K562 (cell line): ENCODE data around the gene RPL27. TPM values are rescaled to one million over a fixed set of nuclear protein-coding genes. Genes with fewer than 3 reads are reported as not detected.
A peak's percentile ranks its signal among the peaks of the same experiment; 100 is the strongest.

Experiments used
- ATAC-seq: fragments of 200-7000 bp; cut with Tn5 transposase; 3 replicates; pipeline ENCODE4 v1.9.1; 2020; ENCODE audit warnings: moderate library complexity
- BruUV-seq: library from RNA; stranded (reverse); fragments of 400-500 nt; replicated peaks from 2 replicates; lab custom pipeline; 2021; lab: Mats Ljungman, UMichigan
- CTCF ChIA-PET: fragments of 300-600 bp; formaldehyde crosslinking; extraction: SDS; loops from one replicate; lab custom pipeline; 2021; ENCODE audit warnings: low intra/inter-chr PET ratio; lab: Yijun Ruan, JAX
- POLR2A ChIA-PET: fragments of 300-600, 350-650 bp; sonication (Branson Sonifier 250); formaldehyde crosslinking; extraction: SDS; loops from one replicate; lab custom pipeline; 2021; ENCODE audit warnings: antibody characterized with exemption, inconsistent platforms; lab: Yijun Ruan, JAX
- DNase-seq, 4 experiments: peaks; one replicate each; pipeline versions ENCODE4 v3.0.0 to v3.0.0-alpha.2; 2011 to 2018; ENCODE audit warnings: low spot score in 3 of 4, mixed read lengths in 3 of 4; ENCODE audit errors: extremely low read depth in 1 of 4
- FAIRE-seq: peaks from 2 replicates; lab custom pipeline; 2011; peaks lifted over from hg19 to GRCh38; lab: Jason Lieb, UNC
- H2AFZ ChIP-seq: 2 replicates; pipeline ENCODE4 v1.6.0; 2011; ENCODE audit warnings: low read depth, low read length, control low read depth, inconsistent platforms
- H3K27ac ChIP-seq: fragments of 200-600 bp; 3 replicates; pipeline ENCODE4 v1.8.0; 2011; ENCODE audit warnings: low read depth, mild to moderate bottlenecking, control low read depth, inconsistent platforms, low read length, moderate library complexity, mixed read lengths; ENCODE audit errors: extremely low read depth
- H3K27me3 ChIP-seq, 2 experiments: fragments of 300-600 bp in 1 of 2; 2 replicates in 1 of 2; 3 replicates in 1 of 2; pipeline versions ENCODE4 v1.6.0 to v1.8.0; 2011; ENCODE audit warnings: inconsistent platforms in 2 of 2, low read length in 2 of 2, mild to moderate bottlenecking in 1 of 2, mixed read lengths in 1 of 2, moderate library complexity in 1 of 2; ENCODE audit not compliant: control insufficient read depth in 2 of 2, insufficient read depth in 2 of 2
- H3K36me3 ChIP-seq: fragments of 300-600 bp; 3 replicates; pipeline ENCODE4 v1.8.0; 2011; ENCODE audit warnings: mild to moderate bottlenecking, low read length, inconsistent platforms; ENCODE audit not compliant: control insufficient read depth, insufficient read depth
- H3K4me1 ChIP-seq, 2 experiments: fragments of 200-600 bp in 1 of 2; replicated peaks in 1 of 2; 2 replicates in 1 of 2; 3 replicates in 1 of 2; pipeline versions ENCODE4 v1.5.1 to v1.8.0; 2011; ENCODE audit warnings: inconsistent platforms in 2 of 2, low read length in 2 of 2, mild to moderate bottlenecking in 1 of 2, mixed read lengths in 1 of 2, moderate library complexity in 1 of 2; ENCODE audit not compliant: control insufficient read depth in 2 of 2, insufficient read depth in 2 of 2
- H3K4me2 ChIP-seq: 2 replicates; pipeline ENCODE4 v1.6.1; 2011; ENCODE audit warnings: low read length, control low read depth, inconsistent platforms, mixed read lengths; ENCODE audit not compliant: insufficient read depth
- H3K4me3 ChIP-seq: fragments of 200-600 bp; sonication (generic), shearing (Covaris generic); 2 replicates; pipeline ENCODE4 v1.5.1; 2016; ENCODE audit warnings: control low read depth, inconsistent platforms
- H3K79me2 ChIP-seq: fragments of 200-600 bp; 3 replicates; pipeline ENCODE4 v1.8.0; 2011; ENCODE audit warnings: low read length, inconsistent platforms; ENCODE audit not compliant: control insufficient read depth, insufficient read depth
- H3K9ac ChIP-seq, 2 experiments: 2 replicates each; pipeline versions ENCODE4 v1.6.0 to v1.6.1; 2011; ENCODE audit warnings: low read depth in 2 of 2, low read length in 2 of 2, control low read depth in 1 of 2, inconsistent platforms in 1 of 2, mild to moderate bottlenecking in 1 of 2, mixed read lengths in 1 of 2; ENCODE audit not compliant: insufficient read depth in 1 of 2
- H3K9me1 ChIP-seq: one replicate; pipeline ENCODE4 v1.6.0; 2011; ENCODE audit warnings: inconsistent platforms, mild to moderate bottlenecking, low read length, moderate library complexity; ENCODE audit not compliant: control insufficient read depth, insufficient read depth
- H3K9me3 ChIP-seq: replicated peaks from 2 replicates; pipeline ENCODE4 v1.5.1; 2011; ENCODE audit warnings: low read depth, low read length, inconsistent platforms; ENCODE audit not compliant: control insufficient read depth, insufficient read depth
- H4K20me1 ChIP-seq: replicated peaks from 2 replicates; pipeline ENCODE4 v1.6.1; 2011; ENCODE audit warnings: low read length, inconsistent platforms, mixed read lengths; ENCODE audit not compliant: control insufficient read depth, insufficient read depth
- ATF6 ChIP-seq: sonication (generic); formaldehyde crosslinking; IDR thresholded peaks from 2 replicates; pipeline ENCODE4 v1.4.0; 2020; ENCODE audit warnings: mild to moderate bottlenecking, missing genetic modification reagents
- CAMTA2 ChIP-seq: fragments of 250-450 bp; sonication (Bioruptor Pico); conservative IDR thresholded peaks from 2 replicates; pipeline ENCODE4 v1.5.1; 2022
- CBX3 ChIP-seq, 2 experiments: IDR thresholded peaks; 1 replicate in 1 of 2; 2 replicates in 1 of 2; pipeline ENCODE4 v1.6.1; 2012; ENCODE audit warnings: inconsistent platforms in 2 of 2, low read length in 2 of 2, borderline replicate concordance in 1 of 2, control low read depth in 1 of 2
- CBX5 ChIP-seq: IDR thresholded peaks from 2 replicates; pipeline ENCODE4 v1.6.1; 2014; ENCODE audit warnings: low read depth, borderline replicate concordance
- FUS ChIP-seq: fragments of 200-400 bp; formaldehyde crosslinking; optimal IDR thresholded peaks from 2 replicates; pipeline ENCODE3; 2017; ENCODE audit warnings: low read depth, low read length
- HEY1 ChIP-seq: fragments of 250-450 bp; sonication (Bioruptor Pico); IDR thresholded peaks from 2 replicates; pipeline ENCODE4 v1.5.0; 2020; ENCODE audit warnings: mild to moderate bottlenecking, moderate library complexity, borderline replicate concordance
- HNRNPUL1 ChIP-seq: fragments of 200-400 bp; formaldehyde crosslinking; IDR thresholded peaks from 2 replicates; pipeline ENCODE4 v1.6.1; 2017; ENCODE audit warnings: low read length
- MEF2A ChIP-seq: IDR thresholded peaks from 2 replicates; pipeline ENCODE4 v1.6.1; 2011; ENCODE audit warnings: low read depth, mild to moderate bottlenecking, low read length, moderate library complexity; ENCODE audit not compliant: control insufficient read depth
- MTA1 ChIP-seq: fragments of 450-650 bp; IDR thresholded peaks from 2 replicates; pipeline ENCODE4 v1.6.1; 2017; ENCODE audit warnings: borderline replicate concordance
- MTA3 ChIP-seq: fragments of 450-650 bp; formaldehyde crosslinking; IDR thresholded peaks from 2 replicates; pipeline ENCODE4 v1.6.1; 2017; ENCODE audit warnings: mild to moderate bottlenecking, borderline replicate concordance
- NELFE ChIP-seq: IDR thresholded peaks from 2 replicates; pipeline ENCODE4 v1.6.1; 2011; ENCODE audit warnings: mild to moderate bottlenecking; ENCODE audit not compliant: insufficient read depth, insufficient read length
- PTTG1 ChIP-seq: fragments of 450-650 bp; IDR thresholded peaks from 2 replicates; pipeline ENCODE4 v1.6.1; 2016; ENCODE audit warnings: low read depth, mild to moderate bottlenecking, missing genetic modification characterization, missing compliant biosample characterization
- RBM34 ChIP-seq: fragments of 200-400 bp; formaldehyde crosslinking; IDR thresholded peaks from 2 replicates; pipeline ENCODE4 v1.6.1; 2018; ENCODE audit warnings: low read length, borderline replicate concordance; ENCODE audit not compliant: insufficient read depth
- TAF9B ChIP-seq: fragments of 450-650 bp; IDR thresholded peaks from 2 replicates; pipeline ENCODE4 v1.6.1; 2018; ENCODE audit warnings: mild to moderate bottlenecking; ENCODE audit not compliant: partially characterized antibody
- TCF7 ChIP-seq: sonication (generic); IDR thresholded peaks from 2 replicates; pipeline ENCODE4 v1.6.1; 2016; ENCODE audit warnings: antibody characterized with exemption, borderline replicate concordance
- ZC3H11A ChIP-seq: IDR thresholded peaks from 2 replicates; pipeline ENCODE4 v1.6.1; 2012; ENCODE audit warnings: low read depth, low read length, improper control_type of control experiment
- ZC3H8 ChIP-seq: fragments of 450-650 bp; IDR thresholded peaks from 2 replicates; pipeline ENCODE4 v1.6.1; 2017
- ZNF174 ChIP-seq: fragments of 250-450 bp; sonication (Bioruptor Pico); IDR thresholded peaks from 2 replicates; pipeline ENCODE4 v1.4.0; 2020; ENCODE audit warnings: mild to moderate bottlenecking
- ZNF23 ChIP-seq: fragments of 250-450 bp; sonication (Bioruptor Pico); IDR thresholded peaks from 2 replicates; pipeline ENCODE4 v1.4.0; 2020; ENCODE audit warnings: mild to moderate bottlenecking
- ZNF695 ChIP-seq: fragments of 450-650 bp; formaldehyde crosslinking; IDR thresholded peaks from 2 replicates; pipeline ENCODE4 v1.4.0; 2020; ENCODE audit warnings: mild to moderate bottlenecking, moderate library complexity
- WGBS: fragments of 100-300 bp; shearing (Covaris generic); methylation state at CpG from one replicate; pipeline ENCODE4 v1.1.6; 2016; ENCODE audit warnings: low coverage, mixed read lengths; ENCODE audit not compliant: insufficient coverage; ENCODE audit errors: missing lambda C conversion rate; 5-methylcytosine and 5-hydroxymethylcytosine counted together
- in situ Hi-C: fragments of 300-500 bp; cut with MboI; formaldehyde crosslinking; loops from 4 replicates; pipeline ENCODE4 v1.15.0; 2018; ENCODE audit warnings: inconsistent platforms, mixed read lengths
- intact Hi-C: fragments of 100-400 bp; cut with micrococcal nuclease; formaldehyde crosslinking; loops from 2 replicates; pipeline ENCODE4 v1.14.2; 2022
- polyA plus RNA-seq, 8 experiments: library from polyadenylated mRNA; depleted of rRNA in 4 of 8; stranded (reverse) in 5 of 8; unstranded in 3 of 8; fragments of >200 nt; fragmentation: Nextera tagmentation in 2 of 8; fragmentation: Illumina TruSeq in 1 of 8; extraction: Ambion mirVana in 2 of 8; extraction: Trizol in 1 of 8; gene quantifications; 2 replicates each; pipeline versions ENCODE4 v1.2.1 to v1.2.3, GENCODE V29; 2011 to 2014; ENCODE audit warnings: inconsistent platforms in 1 of 8, missing spikeins in 1 of 8
- total RNA-seq, 7 experiments: library from RNA; depleted of rRNA in 6 of 7; stranded (reverse); fragments of >200 nt in 6 of 7; fragmentation: Illumina TruSeq in 2 of 7; extraction: Trizol in 2 of 7; gene quantifications; 2 replicates each; pipeline versions ENCODE4 v1.2.1 to v1.2.3, GENCODE V29; 2011 to 2021; ENCODE audit warnings: low replicate concordance in 1 of 7

The RPL27 gene
- total and polyA plus RNA-seq, 9 of the 15 experiments (the other 6 are each of a cell fraction or from before 2014, with no cell fraction given), result 1,539 to 6,155 (median 3,710) TPM

GRCh38 chr17:43024407-43025289 is 26.4 kb downstream of the RPL27 start, which contains the start of gene RND2:
TSS of gene RND2 (plus strand) at chr17:43025231. CDS start at chr17:43025348, 117 bp downstream.
- intact Hi-C loops (loop anchor here (1.0 to 2.0 kb wide), 4 partner anchors 18 to 292 kb away; partner anchors contain the start of genes BRCA1, IFI35 and NBR1), in situ Hi-C loops (no loop called here)
- 1% methylated on average over 36 of the region's 61 CpGs for WGBS
- Histone ChIP-seq H3K4me2 (peak within 1 kb of the TSS; percentile 98), H3K9ac (peak within 1 kb of the TSS; percentile 84 to 92), H3K27me3 (no peaks in the 10 kb centered on the region), H3K36me3 (peaks cover 4% of the 10 kb centered on the region; the same call in 1 of the 3 replicates), H4K20me1 (no peaks in the 10 kb centered on the region), H3K4me1 (peaks cover 13 to 66% of the 10 kb centered on the region in 2 experiments), H3K9me3 (no peaks in the 10 kb centered on the region), H3K9me1 (no peaks in the 10 kb centered on the region), H3K79me2 (peaks cover 23% of the 10 kb centered on the region), H3K4me3 (peak within 1 kb of the TSS; percentile 58), H3K27ac (peak within 1 kb of the TSS; percentile 92), H2AFZ (peak within 1 kb of the TSS; percentile 99)
- ChIA-PET POLR2A (interaction anchor here (0.6 to 6.7 kb wide), 22 partner anchors 9 to 680 kb away, joined by 3 to 79 read pairs (median 4); partner anchors contain the start of genes NBR1 and RPL27), CTCF (interaction anchor here (1.3 kb wide), 1 partner anchor 459 kb away, joined by 3 read pairs; no protein-coding TSS in a partner anchor)
- FAIRE-seq, result peak; percentile 96
- DNase-seq, result peak; percentile 97 to 98 (median 97)
- BruUV-seq, result no TSS peak
- ATAC-seq, result peak; percentile 75
- TF ChIP-seq ZNF695, result no peak
- no peak for TF ChIP-seq ZNF174 (CRISPR knock-in tag)
- TF ChIP-seq CBX3 (IDR thresholded peaks at IDR 0.05; ENCODE audit: borderline replicate concordance in 1 of 2, low read length in 2 of 2), result peak in 1 of 2 experiments; percentile 55; a peak in 1 of 3 replicates
- TF ChIP-seq NELFE, result no peak
- no peak for TF ChIP-seq FUS
- no peak for TF ChIP-seq RBM34
- no peak for TF ChIP-seq TCF7
- no peak for TF ChIP-seq ATF6 (CRISPR knock-in tag)
- TF ChIP-seq MTA3, result peak; percentile 78; the same call in 1 of the 2 replicates
- TF ChIP-seq MTA1, result peak; percentile 74; the same call in 1 of the 2 replicates
- TF ChIP-seq MEF2A, result no peak
- no peak for TF ChIP-seq CAMTA2 (CRISPR knock-in tag)
- no peak for TF ChIP-seq PTTG1 (tag)
- 0 out of 2 replicates have a peak, but pooled peaks have one; percentile 25 for TF ChIP-seq ZC3H8
- no peak for TF ChIP-seq HNRNPUL1
- TF ChIP-seq ZNF23 (CRISPR knock-in tag), result no peak
- no peak for TF ChIP-seq CBX5
- TF ChIP-seq HEY1 (CRISPR knock-in tag), result no peak
- peak; percentile 9 for TF ChIP-seq TAF9B
- no peak for TF ChIP-seq ZC3H11A
